SK-N-SH treated with all-trans-retinoic acid at 6 μM for 48 hours (cell line): ENCODE data around the gene SPEM2.

Experiments
- ARNTL ChIP-seq: fragments of 450-650 bp; formaldehyde crosslinking; IDR thresholded peaks from 2 replicates; pipeline ENCODE4 v1.5.0; 2020; ENCODE audit warnings: low read depth, mild to moderate bottlenecking, moderate library complexity, borderline replicate concordance
- BACH2 ChIP-seq: fragments of 250-450 bp; sonication (Bioruptor Pico); IDR thresholded peaks from 2 replicates; pipeline ENCODE4 v1.9.0; 2021; ENCODE audit warnings: mild to moderate bottlenecking, borderline replicate concordance
- GLIS3 ChIP-seq: fragments of 250-450 bp; sonication (Bioruptor Pico); IDR thresholded peaks from 2 replicates; pipeline ENCODE4 v1.5.0; 2020; ENCODE audit warnings: mild to moderate bottlenecking, moderate library complexity
- PPARA ChIP-seq: fragments of 250-450 bp; sonication (Bioruptor Pico); IDR thresholded peaks from 2 replicates; pipeline ENCODE4 v1.5.0; 2020; ENCODE audit warnings: mild to moderate bottlenecking, borderline replicate concordance
- RARB ChIP-seq: fragments of 250-450 bp; sonication (Bioruptor Pico); IDR thresholded peaks from 2 replicates; pipeline ENCODE4 v1.8.0; 2021; ENCODE audit warnings: mild to moderate bottlenecking, moderate library complexity
- SNAI2 ChIP-seq: fragments of 250-450 bp; sonication (Bioruptor Pico); IDR thresholded peaks from 2 replicates; pipeline ENCODE4 v1.5.0; 2020; ENCODE audit warnings: mild to moderate bottlenecking, moderate library complexity
- TOX ChIP-seq: fragments of 250-450 bp; sonication (Bioruptor Pico); IDR thresholded peaks from 2 replicates; pipeline ENCODE4 v1.8.0; 2021; ENCODE audit warnings: mild to moderate bottlenecking, moderate library complexity, borderline replicate concordance
- ZFP30 ChIP-seq: fragments of 450-650 bp; formaldehyde crosslinking; IDR thresholded peaks from 2 replicates; pipeline ENCODE4 v1.5.0; 2022; ENCODE audit warnings: mild to moderate bottlenecking, moderate library complexity
- ZNF565 ChIP-seq: fragments of 450-650 bp; formaldehyde crosslinking; conservative IDR thresholded peaks from 2 replicates; pipeline ENCODE4 v1.5.0; 2020; ENCODE audit warnings: low read depth, mild to moderate bottlenecking, moderate library complexity
- ZNF8 ChIP-seq: fragments of 450-650 bp; formaldehyde crosslinking; IDR thresholded peaks from 2 replicates; pipeline ENCODE4 v1.5.0; 2020; ENCODE audit warnings: mild to moderate bottlenecking, moderate library complexity
- TF ChIP-seq, protein P1 (sequence below): fragments of 250-450 bp; sonication (Bioruptor Pico); IDR thresholded peaks from 2 replicates; pipeline ENCODE4 v1.8.0; 2020; ENCODE audit warnings: mild to moderate bottlenecking, moderate library complexity, borderline replicate concordance
- TF ChIP-seq, protein P2 (sequence below): fragments of 250-450 bp; sonication (Bioruptor Pico); IDR thresholded peaks from 2 replicates; pipeline ENCODE4 v1.5.1; 2020; ENCODE audit warnings: low read depth, mild to moderate bottlenecking, moderate library complexity
- TF ChIP-seq, protein P3 (sequence below): fragments of 250-450 bp; sonication (Bioruptor Pico); IDR thresholded peaks from 2 replicates; pipeline ENCODE4 v1.5.1; 2021; ENCODE audit warnings: mild to moderate bottlenecking, moderate library complexity

DNA sequence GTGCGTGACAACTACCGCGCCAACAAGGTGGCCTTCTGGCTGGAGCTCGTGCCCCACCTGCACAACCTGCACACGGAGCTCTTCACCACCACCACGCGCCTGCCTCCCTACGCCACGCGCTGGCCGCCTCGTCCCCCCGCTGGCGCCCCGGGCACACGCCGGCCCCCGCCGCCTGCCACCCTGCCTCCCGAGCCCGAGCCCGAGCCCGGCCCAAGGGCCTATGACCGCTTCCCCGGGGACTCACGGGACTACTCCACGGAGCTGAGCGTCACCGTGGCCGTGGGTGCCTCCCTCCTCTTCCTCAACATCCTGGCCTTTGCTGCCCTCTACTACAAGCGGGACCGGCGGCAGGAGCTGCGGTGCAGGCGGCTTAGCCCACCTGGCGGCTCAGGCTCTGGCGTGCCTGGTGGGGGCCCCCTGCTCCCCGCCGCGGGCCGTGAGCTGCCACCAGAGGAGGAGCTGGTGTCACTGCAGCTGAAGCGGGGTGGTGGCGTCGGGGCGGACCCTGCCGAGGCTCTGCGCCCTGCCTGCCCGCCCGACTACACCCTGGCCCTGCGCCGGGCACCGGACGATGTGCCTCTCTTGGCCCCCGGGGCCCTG is 8.3 kb upstream of the SPEM2 start:
- TF ChIP-seq ARNTL (CRISPR knock-in tag) (no peak), PPARA (CRISPR knock-in tag) (no peak), ZNF8 (no peak), ZFP30 (CRISPR knock-in tag) (no peak), SNAI2 (CRISPR knock-in tag) (no peak), BACH2 (CRISPR knock-in tag) (no peak), RARB (CRISPR knock-in tag) (no peak), GLIS3 (CRISPR knock-in tag) (no peak), TOX (CRISPR knock-in tag) (no peak), ZNF565 (no peak)
- TF ChIP-seq, protein P1, sequence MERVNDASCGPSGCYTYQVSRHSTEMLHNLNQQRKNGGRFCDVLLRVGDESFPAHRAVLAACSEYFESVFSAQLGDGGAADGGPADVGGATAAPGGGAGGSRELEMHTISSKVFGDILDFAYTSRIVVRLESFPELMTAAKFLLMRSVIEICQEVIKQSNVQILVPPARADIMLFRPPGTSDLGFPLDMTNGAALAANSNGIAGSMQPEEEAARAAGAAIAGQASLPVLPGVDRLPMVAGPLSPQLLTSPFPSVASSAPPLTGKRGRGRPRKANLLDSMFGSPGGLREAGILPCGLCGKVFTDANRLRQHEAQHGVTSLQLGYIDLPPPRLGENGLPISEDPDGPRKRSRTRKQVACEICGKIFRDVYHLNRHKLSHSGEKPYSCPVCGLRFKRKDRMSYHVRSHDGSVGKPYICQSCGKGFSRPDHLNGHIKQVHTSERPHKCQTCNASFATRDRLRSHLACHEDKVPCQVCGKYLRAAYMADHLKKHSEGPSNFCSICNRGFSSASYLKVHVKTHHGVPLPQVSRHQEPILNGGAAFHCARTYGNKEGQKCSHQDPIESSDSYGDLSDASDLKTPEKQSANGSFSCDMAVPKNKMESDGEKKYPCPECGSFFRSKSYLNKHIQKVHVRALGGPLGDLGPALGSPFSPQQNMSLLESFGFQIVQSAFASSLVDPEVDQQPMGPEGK (CRISPR knock-in tag), result no peak
- TF ChIP-seq, protein P2, sequence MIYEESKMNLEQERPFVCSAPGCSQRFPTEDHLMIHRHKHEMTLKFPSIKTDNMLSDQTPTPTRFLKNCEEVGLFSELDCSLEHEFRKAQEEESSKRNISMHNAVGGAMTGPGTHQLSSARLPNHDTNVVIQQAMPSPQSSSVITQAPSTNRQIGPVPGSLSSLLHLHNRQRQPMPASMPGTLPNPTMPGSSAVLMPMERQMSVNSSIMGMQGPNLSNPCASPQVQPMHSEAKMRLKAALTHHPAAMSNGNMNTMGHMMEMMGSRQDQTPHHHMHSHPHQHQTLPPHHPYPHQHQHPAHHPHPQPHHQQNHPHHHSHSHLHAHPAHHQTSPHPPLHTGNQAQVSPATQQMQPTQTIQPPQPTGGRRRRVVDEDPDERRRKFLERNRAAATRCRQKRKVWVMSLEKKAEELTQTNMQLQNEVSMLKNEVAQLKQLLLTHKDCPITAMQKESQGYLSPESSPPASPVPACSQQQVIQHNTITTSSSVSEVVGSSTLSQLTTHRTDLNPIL (CRISPR knock-in tag), result no peak
- TF ChIP-seq, protein P3, sequence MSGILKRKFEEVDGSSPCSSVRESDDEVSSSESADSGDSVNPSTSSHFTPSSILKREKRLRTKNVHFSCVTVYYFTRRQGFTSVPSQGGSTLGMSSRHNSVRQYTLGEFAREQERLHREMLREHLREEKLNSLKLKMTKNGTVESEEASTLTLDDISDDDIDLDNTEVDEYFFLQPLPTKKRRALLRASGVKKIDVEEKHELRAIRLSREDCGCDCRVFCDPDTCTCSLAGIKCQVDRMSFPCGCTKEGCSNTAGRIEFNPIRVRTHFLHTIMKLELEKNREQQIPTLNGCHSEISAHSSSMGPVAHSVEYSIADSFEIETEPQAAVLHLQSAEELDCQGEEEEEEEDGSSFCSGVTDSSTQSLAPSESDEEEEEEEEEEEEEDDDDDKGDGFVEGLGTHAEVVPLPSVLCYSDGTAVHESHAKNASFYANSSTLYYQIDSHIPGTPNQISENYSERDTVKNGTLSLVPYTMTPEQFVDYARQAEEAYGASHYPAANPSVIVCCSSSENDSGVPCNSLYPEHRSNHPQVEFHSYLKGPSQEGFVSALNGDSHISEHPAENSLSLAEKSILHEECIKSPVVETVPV (CRISPR knock-in tag), result no peak
